ENCODE results near the gene DRAXIN.

DRAXIN gene

DNA sequence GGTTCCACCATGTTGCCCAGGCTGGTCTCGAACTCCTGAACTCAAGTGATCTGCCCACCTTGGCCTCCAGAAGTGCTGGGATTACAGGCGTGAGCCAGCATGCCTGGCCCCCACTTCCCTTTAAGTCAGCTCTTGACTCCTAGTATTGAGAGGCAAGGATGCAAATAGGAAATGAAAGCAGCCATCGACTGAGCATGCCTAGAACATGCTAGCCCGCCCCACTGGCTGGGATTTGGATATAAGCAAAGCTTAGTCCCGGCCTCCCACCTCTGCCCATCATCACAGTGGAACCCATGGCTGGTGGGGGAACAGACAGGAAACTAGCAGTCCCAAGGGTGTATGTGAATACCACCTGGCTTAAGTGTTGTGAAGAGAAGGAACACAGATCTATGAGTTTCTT, 80.9 kb downstream of the DRAXIN start:
- TF ChIP-seq GATA2 (IDR thresholded peaks at IDR 0.05; ENCODE audit: low read depth, low read length) = no peak
- no peak for TF ChIP-seq GATA3 (IDR thresholded peaks at IDR 0.05; ENCODE audit: low read depth, low read length)

DNA sequence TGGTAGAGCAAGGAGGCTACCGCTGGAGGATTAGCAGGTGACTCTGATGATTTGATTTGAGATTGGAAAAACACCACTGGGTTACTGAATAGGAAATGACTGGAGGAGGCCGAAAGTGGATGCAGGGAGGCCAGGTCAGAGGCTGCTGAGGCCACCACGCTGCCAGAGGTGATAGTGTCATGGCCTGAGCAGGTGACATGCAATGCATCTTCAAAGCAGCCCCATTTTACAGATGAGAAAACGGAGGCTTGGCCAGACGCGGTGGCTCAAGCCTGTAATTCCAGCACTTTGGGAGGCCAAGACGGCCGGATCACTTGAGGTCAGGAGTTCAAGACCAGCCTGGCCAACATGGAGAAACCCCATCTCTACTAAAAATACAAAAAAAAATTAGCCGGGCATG, 83.2 kb downstream of the DRAXIN start:
- TF ChIP-seq GATA3 (IDR thresholded peaks at IDR 0.05; ENCODE audit: low read depth, low read length) (no peak), GATA2 (IDR thresholded peaks at IDR 0.05; ENCODE audit: low read depth, low read length) (no peak)

Measured in SH-SY5Y (cell line).